IMR-90 (cell line): Measurements from ENCODE around the gene LCN2. TPM values are rescaled to one million over a fixed set of nuclear protein-coding genes. Genes with fewer than 3 reads are reported as not detected.
A peak's percentile ranks its signal among the peaks of the same experiment; 100 is the strongest.

ENCODE experiments used
- ATAC-seq: fragments of 200-7000 bp; cut with Tn5 transposase; 2 replicates; pipeline ENCODE4 v1.9.1; 2020; ENCODE audit warnings: low read depth, mild to moderate bottlenecking, moderate library complexity
- Bru-seq: library from RNA; stranded (reverse); fragments of 400-500 nt; gene quantifications from one replicate; lab custom pipeline; 2021; lab: Mats Ljungman, UMichigan
- BruChase-seq, 2 experiments: library from RNA; stranded (reverse); fragments of 400-500 nt; gene quantifications; one replicate each; lab custom pipeline; 2021; lab: Mats Ljungman, UMichigan
- BruUV-seq: library from RNA; stranded (reverse); fragments of 400-500 nt; replicated peaks from 2 replicates; lab custom pipeline; 2021; lab: Mats Ljungman, UMichigan
- CTCF ChIA-PET: fragments of 300-600 bp; formaldehyde crosslinking; extraction: SDS; loops from one replicate; lab custom pipeline; 2021; ENCODE audit warnings: antibody characterized with exemption; lab: Yijun Ruan, JAX
- POLR2A ChIA-PET: fragments of 300-600 bp; sonication (Branson Sonifier 250); formaldehyde crosslinking; loops from one replicate; lab custom pipeline; 2022; ENCODE audit warnings: antibody characterized with exemption; ENCODE audit not compliant: unreplicated experiment; lab: Charles Lee
- DNase-seq: peaks from one replicate; pipeline ENCODE4 v3.0.0; 2013
- H2AFZ ChIP-seq: replicated peaks from 2 replicates; pipeline ENCODE3; 2013; ENCODE audit warnings: low read length, mild to moderate bottlenecking; ENCODE audit not compliant: poor library complexity
- H2AK5ac ChIP-seq: 2 replicates; pipeline ENCODE4 v1.6.1; 2013; ENCODE audit warnings: low read depth, low read length, inconsistent platforms
- H2AK9ac ChIP-seq: replicated peaks from 2 replicates; pipeline ENCODE3; 2013; ENCODE audit warnings: mild to moderate bottlenecking, low read depth, low read length, moderate library complexity; ENCODE audit not compliant: poor library complexity
- H2BK120ac ChIP-seq: 2 replicates; pipeline ENCODE4 v1.6.1; 2013; ENCODE audit warnings: low read depth, low read length, inconsistent platforms
- H2BK15ac ChIP-seq: 3 replicates; pipeline ENCODE4 v1.6.1; 2013; ENCODE audit warnings: low read depth, low read length, inconsistent platforms
- H2BK20ac ChIP-seq: 2 replicates; pipeline ENCODE4 v1.6.1; 2013; ENCODE audit warnings: low read depth, mild to moderate bottlenecking, inconsistent platforms, low read length, moderate library complexity
- H2BK5ac ChIP-seq: 2 replicates; pipeline ENCODE4 v1.6.1; 2013; ENCODE audit warnings: mild to moderate bottlenecking, low read depth, low read length, inconsistent platforms; ENCODE audit not compliant: poor library complexity, severe bottlenecking
- H3K14ac ChIP-seq: replicated peaks from 2 replicates; pipeline ENCODE4 v1.6.1; 2013; ENCODE audit warnings: low read depth, low read length, inconsistent platforms
- H3K18ac ChIP-seq: 2 replicates; pipeline ENCODE4 v1.6.1; 2013; ENCODE audit warnings: low read depth, low read length, control low read depth
- H3K23ac ChIP-seq: 2 replicates; pipeline ENCODE4 v1.6.1; 2013; ENCODE audit warnings: low read depth, low read length, inconsistent platforms
- H3K27ac ChIP-seq: 2 replicates; pipeline ENCODE4 v1.5.1; 2013; ENCODE audit warnings: mild to moderate bottlenecking, control low read depth, low read length; ENCODE audit not compliant: insufficient read depth
- H3K27me3 ChIP-seq: 2 replicates; pipeline ENCODE4 v1.6.1; 2013; ENCODE audit warnings: low read length; ENCODE audit not compliant: control insufficient read depth, insufficient read depth
- H3K36me3 ChIP-seq: 2 replicates; pipeline ENCODE4 v1.6.1; 2013; ENCODE audit warnings: low read length, mixed read lengths; ENCODE audit not compliant: control insufficient read depth, insufficient read depth
- H3K4ac ChIP-seq: 2 replicates; pipeline ENCODE4 v1.6.1; 2013; ENCODE audit warnings: low read depth, low read length, inconsistent platforms
- H3K4me1 ChIP-seq: 2 replicates; pipeline ENCODE4 v1.6.1; 2013; ENCODE audit warnings: low read length, mixed read lengths; ENCODE audit not compliant: control insufficient read depth, insufficient read depth
- H3K4me2 ChIP-seq: 2 replicates; pipeline ENCODE4 v1.6.1; 2013; ENCODE audit warnings: low read depth, mild to moderate bottlenecking, control low read depth, low read length, moderate library complexity
- H3K4me3 ChIP-seq: 2 replicates; pipeline ENCODE4 v1.5.1; 2013; ENCODE audit warnings: low read depth, mild to moderate bottlenecking, control low read depth, low read length, moderate library complexity; ENCODE audit not compliant: insufficient read depth
- H3K56ac ChIP-seq: 2 replicates; pipeline ENCODE4 v1.6.1; 2013; ENCODE audit warnings: low read length, inconsistent platforms; ENCODE audit not compliant: insufficient read depth; ENCODE audit errors: extremely low read depth
- H3K79me1 ChIP-seq, 2 experiments: 2 replicates each; pipeline ENCODE4 v1.6.1; 2013; ENCODE audit warnings: low read length in 2 of 2, inconsistent platforms in 1 of 2, low read depth in 1 of 2
- H3K9ac ChIP-seq: 2 replicates; pipeline ENCODE4 v1.6.1; 2013; ENCODE audit warnings: low read depth, low read length, control low read depth
- H3K9me1 ChIP-seq: 2 replicates; pipeline ENCODE4 v1.6.1; 2013; ENCODE audit warnings: low read length, inconsistent platforms; ENCODE audit not compliant: insufficient read depth
- H3K9me3 ChIP-seq: 2 replicates; pipeline ENCODE4 v1.6.1; 2013; ENCODE audit warnings: low read length; ENCODE audit not compliant: control insufficient read depth, insufficient read depth
- H4K20me1 ChIP-seq: 2 replicates; pipeline ENCODE4 v1.6.1; 2013; ENCODE audit warnings: low read length, inconsistent platforms; ENCODE audit not compliant: insufficient read depth
- H4K5ac ChIP-seq: 2 replicates; pipeline ENCODE4 v1.6.1; 2013; ENCODE audit warnings: mild to moderate bottlenecking, low read depth, low read length, control low read depth
- H4K8ac ChIP-seq, 2 experiments: 2 replicates each; pipeline ENCODE4 v1.6.1; 2013; ENCODE audit warnings: low read depth in 2 of 2, low read length in 2 of 2, control low read depth in 1 of 2, inconsistent platforms in 1 of 2
- H4K91ac ChIP-seq: 2 replicates; pipeline ENCODE4 v1.6.1; 2013; ENCODE audit warnings: low read depth, low read length, inconsistent platforms; ENCODE audit not compliant: insufficient read depth
- BHLHE40 ChIP-seq: fragments of 150-350 bp; IDR thresholded peaks from 2 replicates; pipeline ENCODE4 v1.6.1; 2016; ENCODE audit warnings: mild to moderate bottlenecking, low read depth, low read length
- CEBPB ChIP-seq: IDR thresholded peaks from 2 replicates; pipeline ENCODE4 v1.6.1; 2012; ENCODE audit warnings: low read depth, low read length, improper control_type of control experiment
- CHD1 ChIP-seq: IDR thresholded peaks from 2 replicates; pipeline ENCODE4 v1.6.1; 2012; ENCODE audit warnings: low read depth, low read length, improper control_type of control experiment
- ELK1 ChIP-seq: fragments of 150-350 bp; IDR thresholded peaks from 2 replicates; pipeline ENCODE4 v1.6.1; 2016; ENCODE audit warnings: low read depth, mild to moderate bottlenecking, low read length, moderate library complexity, borderline replicate concordance
- FOS ChIP-seq: fragments of 150-350 bp; IDR thresholded peaks from 2 replicates; pipeline ENCODE4 v1.6.1; 2016; ENCODE audit warnings: low read depth, low read length
- MAFK ChIP-seq: IDR thresholded peaks from 2 replicates; pipeline ENCODE4 v1.6.1; 2012; ENCODE audit warnings: low read depth, low read length, improper control_type of control experiment
- MAZ ChIP-seq: IDR thresholded peaks from 2 replicates; pipeline ENCODE4 v1.6.1; 2012; ENCODE audit warnings: low read depth, mild to moderate bottlenecking, low read length, improper control_type of control experiment, moderate library complexity, borderline replicate concordance
- MXI1 ChIP-seq: IDR thresholded peaks from 2 replicates; pipeline ENCODE4 v1.6.1; 2012; ENCODE audit warnings: low read depth, mild to moderate bottlenecking, low read length, moderate library complexity, borderline replicate concordance
- NFE2L2 ChIP-seq: fragments of 150-350 bp; IDR thresholded peaks from 2 replicates; pipeline ENCODE4 v1.6.1; 2016; ENCODE audit warnings: low read depth, mild to moderate bottlenecking, low read length
- RAD21 ChIP-seq: IDR thresholded peaks from 2 replicates; pipeline ENCODE4 v1.6.1; 2012; ENCODE audit warnings: low read length, improper control_type of control experiment
- RCOR1 ChIP-seq: IDR thresholded peaks from 2 replicates; pipeline ENCODE4 v1.6.1; 2012; ENCODE audit warnings: mild to moderate bottlenecking, low read length, improper control_type of control experiment; ENCODE audit not compliant: insufficient replicate concordance
- SMC3 ChIP-seq: fragments of 150-350 bp; IDR thresholded peaks from 2 replicates; pipeline ENCODE4 v1.6.1; 2016; ENCODE audit warnings: low read depth, mild to moderate bottlenecking, antibody characterized with exemption, low read length, moderate library complexity
- WGBS, 2 experiments: methylation state at CpG; one replicate each; pipeline versions ENCODE4 v1.1.5 to v1.1.7; 2013; ENCODE audit warnings: missing lambda C conversion rate in 2 of 2; ENCODE audit not compliant: insufficient read length in 1 of 2; ENCODE audit errors: extremely low coverage in 2 of 2; 5-methylcytosine and 5-hydroxymethylcytosine counted together
- dilution Hi-C: fragments of 300-500 bp; cut with HindIII; formaldehyde crosslinking; loops from one replicate; pipeline ENCODE4 v1.14.3; 2018; ENCODE audit warnings: low sequenced_read_pairs; ENCODE audit not compliant: unreplicated experiment
- in situ Hi-C: fragments of 300-500 bp; cut with MboI; formaldehyde crosslinking; loops from 3 replicates; pipeline ENCODE4 v1.14.3; 2019; ENCODE audit warnings: low sequenced_read_pairs, inconsistent platforms, mixed read lengths
- intact Hi-C: fragments of 100-400 bp; cut with micrococcal nuclease; formaldehyde crosslinking; loops from 2 replicates; pipeline ENCODE4 v1.10.0; 2022
- long read RNA-seq: library from polyadenylated mRNA; unstranded; transcript quantifications from one replicate; pipeline ENCODE4 v2.0.0, GENCODE V29; 2021; ENCODE audit not compliant: unreplicated experiment
- polyA plus RNA-seq, 3 experiments: library from polyadenylated mRNA; depleted of rRNA; stranded (reverse); fragments of >200 nt; gene quantifications; 2 replicates each; pipeline ENCODE4 v1.2.3, GENCODE V29; 2012; ENCODE audit warnings: low replicate concordance in 1 of 3
- total RNA-seq: library from RNA; depleted of rRNA; stranded (reverse); fragments of >200 nt; gene quantifications from 2 replicates; pipeline ENCODE4 v1.2.3, GENCODE V29; 2012; rRNA removed
- TF ChIP-seq, protein P1 (sequence below): fragments of 150-350 bp; IDR thresholded peaks from 2 replicates; pipeline ENCODE4 v1.6.1; 2017; ENCODE audit warnings: mild to moderate bottlenecking, antibody characterized with exemption, low read length, low read depth

LCN2 gene
- total RNA-seq (not detected in 2 replicates), polyA plus RNA-seq (2012; rRNA removed) (not detected in 2 replicates), Bru-seq, nascent RNA (not detected), BruChase-seq, experiment 1, labeled RNA remaining after a 6-hour chase (not detected), BruChase-seq, experiment 2, labeled RNA remaining after a 2-hour chase (not detected)
- not detected in 2 replicates for polyA plus RNA-seq (2012; cell fraction: cytosol; rRNA removed)
- polyA plus RNA-seq (2012; cell fraction: nucleus; rRNA removed; ENCODE audit: low replicate concordance): not detected in 2 replicates
- long read RNA-seq: 0 reads

DNA sequence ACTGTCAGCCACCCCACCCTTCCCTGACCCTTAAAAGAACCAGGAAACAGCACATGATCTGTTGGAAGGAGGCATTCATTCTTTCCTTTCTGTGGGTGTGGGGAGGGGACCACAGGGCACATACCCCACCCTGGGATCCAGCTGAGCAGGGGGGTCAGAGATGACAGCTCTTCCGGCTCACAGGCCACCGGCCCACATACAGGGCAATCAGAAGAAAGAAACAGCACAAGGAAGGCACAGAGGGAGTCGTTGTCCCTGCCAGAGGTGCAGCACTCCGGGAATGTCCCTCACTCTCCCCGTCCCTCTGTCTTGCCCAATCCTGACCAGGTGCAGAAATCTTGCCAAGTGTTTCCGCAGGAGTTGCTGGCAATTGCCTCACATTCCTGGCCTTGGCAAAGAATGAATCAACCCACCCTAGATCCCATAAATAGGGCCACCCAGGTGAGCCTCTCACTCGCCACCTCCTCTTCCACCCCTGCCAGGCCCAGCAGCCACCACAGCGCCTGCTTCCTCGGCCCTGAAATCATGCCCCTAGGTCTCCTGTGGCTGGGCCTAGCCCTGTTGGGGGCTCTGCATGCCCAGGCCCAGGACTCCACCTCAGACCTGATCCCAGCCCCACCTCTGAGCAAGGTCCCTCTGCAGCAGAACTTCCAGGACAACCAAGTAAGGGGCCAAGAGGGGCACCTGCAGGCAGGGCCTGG is at the start of gene LCN2:
LCN2 (plus strand) TSS at position 453 of the 701 bp plus-strand sequence; CDS start at position 526, 73 bp downstream.
- peak within 1 kb of the TSS; percentile 28 for H2AK9ac ChIP-seq
- no peak for TF ChIP-seq CHD1
- no peak for TF ChIP-seq RAD21
- TF ChIP-seq, protein P1, sequence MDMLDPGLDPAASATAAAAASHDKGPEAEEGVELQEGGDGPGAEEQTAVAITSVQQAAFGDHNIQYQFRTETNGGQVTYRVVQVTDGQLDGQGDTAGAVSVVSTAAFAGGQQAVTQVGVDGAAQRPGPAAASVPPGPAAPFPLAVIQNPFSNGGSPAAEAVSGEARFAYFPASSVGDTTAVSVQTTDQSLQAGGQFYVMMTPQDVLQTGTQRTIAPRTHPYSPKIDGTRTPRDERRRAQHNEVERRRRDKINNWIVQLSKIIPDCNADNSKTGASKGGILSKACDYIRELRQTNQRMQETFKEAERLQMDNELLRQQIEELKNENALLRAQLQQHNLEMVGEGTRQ: no peak
- TF ChIP-seq SMC3: no peak
- TF ChIP-seq RCOR1: no peak
- TF ChIP-seq NFE2L2: no peak
- no peak for TF ChIP-seq ELK1
- no peak for TF ChIP-seq CEBPB
- TF ChIP-seq BHLHE40: no peak
- TF ChIP-seq MAFK: no peak
- TF ChIP-seq MXI1: no peak
- no peak for TF ChIP-seq FOS
- no peak for TF ChIP-seq MAZ
- no peak within 1 kb of the TSS for H3K9ac ChIP-seq
- no peaks in the 10 kb centered on the region; the same call in 1 of the 2 replicates for H4K20me1 ChIP-seq
- CTCF ChIA-PET: no interaction called here
- in situ Hi-C loops: no loop called here
- H3K4me3 ChIP-seq: no peak within 1 kb of the TSS
- H3K23ac ChIP-seq: no peak within 1 kb of the TSS
- H3K9me3 ChIP-seq: no peaks in the 10 kb centered on the region
- DNase-seq (no peak), ATAC-seq (no peak)
- H4K8ac ChIP-seq: no peak within 1 kb of the TSS
- H4K91ac ChIP-seq: no peak within 1 kb of the TSS
- H2AK5ac ChIP-seq: no peak within 1 kb of the TSS
- no peak within 1 kb of the TSS for H3K14ac ChIP-seq
- H2BK15ac ChIP-seq: no peak within 1 kb of the TSS
- H3K9me1 ChIP-seq: 0 out of 2 replicates have a peak, but pooled peaks cover 2% of the 10 kb centered on the region
- H2BK5ac ChIP-seq: no peak within 1 kb of the TSS
- H2BK120ac ChIP-seq: no peak within 1 kb of the TSS
- intact Hi-C loops: no loop called here
- H3K56ac ChIP-seq: no peak within 1 kb of the TSS
- no peak within 1 kb of the TSS for H3K27ac ChIP-seq
- no peak within 1 kb of the TSS for H3K4ac ChIP-seq
- no TSS peak for BruUV-seq
- POLR2A ChIA-PET: no interaction called here
- no peak within 1 kb of the TSS for H2AFZ ChIP-seq
- no peaks in the 10 kb centered on the region for H3K79me1 ChIP-seq
- no peak within 1 kb of the TSS for H2BK20ac ChIP-seq
- no peaks in the 10 kb centered on the region for H3K4me1 ChIP-seq
- H3K4me2 ChIP-seq: no peak within 1 kb of the TSS
- dilution Hi-C loops: no loop called here
- no peaks in the 10 kb centered on the region for H3K36me3 ChIP-seq
- H3K27me3 ChIP-seq: peaks cover 13% of the 10 kb centered on the region; the same call in 1 of the 2 replicates
- H3K18ac ChIP-seq: no peak within 1 kb of the TSS
- no peak within 1 kb of the TSS for H4K5ac ChIP-seq
- WGBS, 2 experiments: 81% methylated on average over 4 of the region's 9 CpGs; no CpG with 5 or more reads in 1 of the 2 experiments
